Measurements from ENCODE around the gene ZAR1L. TPM values are rescaled to one million over a fixed set of nuclear protein-coding genes. Genes with fewer than 3 reads are reported as not detected.
"Not testable (repeated sequence)": the region's sequence is repeated elsewhere in the genome, so short reads cannot be mapped to it uniquely, and the experiment has no call there.

Gene ZAR1L, protein sequence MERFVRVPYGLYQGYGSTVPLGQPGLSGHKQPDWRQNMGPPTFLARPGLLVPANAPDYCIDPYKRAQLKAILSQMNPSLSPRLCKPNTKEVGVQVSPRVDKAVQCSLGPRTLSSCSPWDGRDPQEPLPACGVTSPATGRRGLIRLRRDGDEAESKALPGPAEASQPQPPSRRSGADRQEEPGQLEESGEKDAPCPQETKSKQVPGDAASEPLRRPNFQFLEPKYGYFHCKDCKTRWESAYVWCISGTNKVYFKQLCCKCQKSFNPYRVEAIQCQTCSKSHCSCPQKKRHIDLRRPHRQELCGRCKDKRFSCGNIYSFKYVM
- not detected for total RNA-seq

- Mint-ChIP-seq H3K27ac (peak within 1 kb of the TSS; percentile 100), H3K4me3 (peak within 1 kb of the TSS; percentile 93), H3K4me1 (peaks cover 42% of the 10 kb centered on the region), H3K27me3 (no peaks in the 10 kb centered on the region), H3K9me3 (ENCODE audit: low read depth) (no peaks in the 10 kb centered on the region), H3K36me3 (peaks cover 26% of the 10 kb centered on the region)
- CTCF ChIA-PET, result interaction anchor here (0.7 to 2.4 kb wide), 13 partner anchors 9 to 1503 kb away, joined by 3 to 9 read pairs (median 4); partner anchors contain the start of genes PDS5B and RFC3
- DNase-seq (peak; percentile 95), ATAC-seq (peak; percentile 95)
These were observed at the start of gene ZAR1L, which contains the start of gene BRCA2 for GRCh38 chr13:32315238-32316027. Gene ZAR1L, minus strand, starts transcription at chr13:32315363. Its CDS starts 3,438 bp downstream, at chr13:32311925. Gene BRCA2, plus strand, starts transcription at chr13:32315508. Its CDS starts 953 bp downstream, at chr13:32316461.

- H3K4me3 Mint-ChIP-seq, result no peak overlapping the region
These were observed 47.4 kb upstream of the ZAR1L start for GRCh38 chr13:32362574-32362973.

DNA sequence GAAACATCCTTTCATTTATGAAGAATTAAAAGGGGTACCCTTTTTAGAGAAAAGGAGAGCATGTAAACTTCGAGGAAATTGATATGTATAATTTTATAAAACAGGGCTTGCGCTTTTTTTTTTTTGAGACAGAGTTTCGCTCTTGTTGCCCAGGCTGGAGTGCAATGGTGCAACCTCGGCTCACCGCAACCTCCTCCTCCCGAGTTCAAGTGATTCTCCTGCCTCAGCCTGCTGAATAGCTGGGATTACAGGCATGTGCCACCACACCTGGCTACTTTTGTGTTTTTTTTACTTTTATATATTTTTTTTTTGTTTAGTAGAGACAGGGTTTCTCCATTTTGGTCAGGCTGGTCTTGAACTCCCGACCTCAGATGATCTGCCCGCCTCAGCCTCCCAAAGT, 40.8 kb upstream of the ZAR1L start:
- H3K4me1 Mint-ChIP-seq; H3K27me3 Mint-ChIP-seq; CTCF ChIA-PET; H3K9me3 Mint-ChIP-seq (ENCODE audit: low read depth); H3K27ac Mint-ChIP-seq; DNase-seq; H3K4me3 Mint-ChIP-seq; ATAC-seq: not testable (repeated sequence)
- H3K36me3 Mint-ChIP-seq, result peaks cover 29% of the 10 kb centered on the region

More at GRCh38 chr13:32362574-32362973, 47.4 kb upstream of the ZAR1L start:
- CTCF ChIA-PET, result no interaction called here
- DNase-seq (no peak), ATAC-seq (no peak)
- H3K27ac Mint-ChIP-seq, result no peak overlapping the region
- H3K36me3 Mint-ChIP-seq, result peaks cover 39% of the 10 kb centered on the region
- no peaks in the 10 kb centered on the region for H3K9me3 Mint-ChIP-seq (ENCODE audit: low read depth)
- no peaks in the 10 kb centered on the region for H3K4me1 Mint-ChIP-seq
- H3K27me3 Mint-ChIP-seq, result no peaks in the 10 kb centered on the region

GRCh38 chr13:32354040-32354439, 38.9 kb upstream of the ZAR1L start:
- no peak for DNase-seq
- no peaks in the 10 kb centered on the region for H3K9me3 Mint-ChIP-seq (ENCODE audit: low read depth)
- H3K27ac Mint-ChIP-seq, result no peak overlapping the region
- no peak for ATAC-seq
- CTCF ChIA-PET, result no interaction called here
- H3K27me3 Mint-ChIP-seq, result no peaks in the 10 kb centered on the region
- no peak overlapping the region for H3K4me3 Mint-ChIP-seq
- H3K4me1 Mint-ChIP-seq, result peaks cover 19% of the 10 kb centered on the region
- H3K36me3 Mint-ChIP-seq, result peaks cover 35% of the 10 kb centered on the region

GRCh38 chr13:32350839-32351441, 35.8 kb upstream of the ZAR1L start:
- CTCF ChIA-PET, result interaction anchor here (0.7 kb wide), 1 partner anchor 30 kb away, joined by 4 read pairs; no protein-coding TSS in a partner anchor
- DNase-seq (peak; percentile 60), ATAC-seq (peak; percentile 45)
- Mint-ChIP-seq H3K27ac (peak overlapping the region; percentile 41), H3K36me3 (peaks cover 42% of the 10 kb centered on the region), H3K4me1 (peaks cover 31% of the 10 kb centered on the region)
- not testable (repeated sequence) for H3K4me3 Mint-ChIP-seq; H3K27me3 Mint-ChIP-seq; H3K9me3 Mint-ChIP-seq (ENCODE audit: low read depth)

DNA sequence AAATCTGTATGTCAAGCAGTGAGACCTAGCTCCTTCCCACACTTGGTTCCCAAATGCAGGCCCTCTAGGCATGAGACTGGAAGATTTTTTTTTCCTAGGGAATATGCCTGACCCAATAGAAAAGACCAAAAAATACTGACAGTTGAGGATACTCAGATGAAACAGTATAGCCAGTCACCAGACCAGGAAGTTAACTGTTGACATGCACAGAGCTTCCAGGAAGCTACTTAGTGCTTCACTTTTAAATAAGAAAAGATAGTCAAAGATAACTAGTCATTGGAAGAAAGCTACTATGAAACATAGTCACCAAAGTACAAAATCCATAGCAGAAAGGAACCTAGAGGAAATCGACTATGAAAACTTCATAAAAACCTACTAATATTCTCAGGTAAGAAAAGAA, 32.5 kb upstream of the ZAR1L start:
- Mint-ChIP-seq H3K4me3 (no peak overlapping the region), H3K36me3 (peaks cover 49% of the 10 kb centered on the region), H3K9me3 (ENCODE audit: low read depth) (no peaks in the 10 kb centered on the region), H3K4me1 (peaks cover 31% of the 10 kb centered on the region), H3K27ac (peak overlapping the region; percentile 21), H3K27me3 (no peaks in the 10 kb centered on the region)
- CTCF ChIA-PET, result interaction anchor here (1.0 kb wide), 1 partner anchor 12 kb away, joined by 3 read pairs; no protein-coding TSS in a partner anchor
- DNase-seq (no peak), ATAC-seq (no peak)

DNA sequence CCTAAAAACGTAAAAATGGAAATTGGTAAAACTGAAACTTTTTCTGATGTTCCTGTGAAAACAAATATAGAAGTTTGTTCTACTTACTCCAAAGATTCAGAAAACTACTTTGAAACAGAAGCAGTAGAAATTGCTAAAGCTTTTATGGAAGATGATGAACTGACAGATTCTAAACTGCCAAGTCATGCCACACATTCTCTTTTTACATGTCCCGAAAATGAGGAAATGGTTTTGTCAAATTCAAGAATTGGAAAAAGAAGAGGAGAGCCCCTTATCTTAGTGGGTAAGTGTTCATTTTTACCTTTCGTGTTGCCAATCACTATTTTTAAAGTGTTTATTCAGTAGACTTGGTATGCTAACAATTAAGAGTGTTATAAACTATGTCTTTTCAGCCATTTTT, 25.8 kb upstream of the ZAR1L start:
- no peak for ATAC-seq
- Mint-ChIP-seq H3K27me3 (no peaks in the 10 kb centered on the region), H3K9me3 (ENCODE audit: low read depth) (peaks cover 2% of the 10 kb centered on the region), H3K4me1 (no peaks in the 10 kb centered on the region), H3K36me3 (peaks cover 45% of the 10 kb centered on the region), H3K27ac (no peak overlapping the region), H3K4me3 (no peak overlapping the region)
- no peak for DNase-seq
- CTCF ChIA-PET, result no interaction called here

DNA sequence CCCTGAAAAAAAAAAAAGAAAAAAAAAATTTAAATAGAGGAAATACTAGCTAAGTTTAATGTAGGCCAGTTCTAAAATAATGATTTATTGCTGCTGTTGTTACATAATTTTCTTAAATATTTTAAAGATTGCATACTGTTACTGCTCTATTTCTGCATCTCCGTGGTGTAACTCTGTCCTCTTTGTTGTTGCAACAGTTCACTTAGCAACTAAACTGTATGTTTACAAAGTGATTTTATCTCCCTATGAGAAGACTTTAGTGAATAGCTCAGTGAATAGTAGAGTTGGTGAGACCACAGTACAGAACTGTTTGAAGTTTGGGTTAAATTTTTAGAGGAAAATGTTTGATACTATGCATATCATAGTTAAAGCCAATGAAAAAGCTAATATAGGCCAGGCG, 19.5 kb upstream of the ZAR1L start:
- Mint-ChIP-seq H3K36me3 (peaks cover 79% of the 10 kb centered on the region), H3K9me3 (ENCODE audit: low read depth) (peaks cover 2% of the 10 kb centered on the region), H3K4me1 (peaks cover 5% of the 10 kb centered on the region), H3K27ac (no peak overlapping the region), H3K27me3 (no peaks in the 10 kb centered on the region), H3K4me3 (no peak overlapping the region)
- DNase-seq (no peak), ATAC-seq (no peak)
- CTCF ChIA-PET, result interaction anchor here (1.3 kb wide), 1 partner anchor 13 kb away, joined by 3 read pairs; no protein-coding TSS in a partner anchor

DNA sequence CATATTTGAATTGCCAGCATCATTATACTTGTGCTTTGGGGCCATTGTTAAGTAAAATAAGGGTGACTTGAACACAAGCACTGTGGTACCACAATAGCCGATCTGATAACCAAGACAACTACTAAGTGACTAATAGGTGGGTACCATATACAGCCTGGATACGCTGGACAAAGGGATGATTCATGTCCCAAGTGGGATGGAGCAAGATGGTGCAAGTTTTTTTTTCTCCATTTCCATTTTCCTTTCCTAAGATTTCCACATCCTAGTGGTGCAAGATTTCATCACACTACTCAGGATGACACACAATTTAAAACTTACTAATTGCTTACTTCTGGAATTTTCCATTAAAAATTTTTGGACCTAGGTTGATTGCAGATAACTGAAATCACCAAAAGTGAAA, 15.3 kb upstream of the ZAR1L start:
- H3K27ac Mint-ChIP-seq, result no peak overlapping the region
- ATAC-seq (no peak), DNase-seq (no peak)
- CTCF ChIA-PET, result no interaction called here
- no peaks in the 10 kb centered on the region for H3K9me3 Mint-ChIP-seq (ENCODE audit: low read depth)
- no peaks in the 10 kb centered on the region for H3K27me3 Mint-ChIP-seq
- peaks cover 7% of the 10 kb centered on the region for H3K4me1 Mint-ChIP-seq
- H3K36me3 Mint-ChIP-seq, result peaks cover 63% of the 10 kb centered on the region
- no peak overlapping the region for H3K4me3 Mint-ChIP-seq

DNA sequence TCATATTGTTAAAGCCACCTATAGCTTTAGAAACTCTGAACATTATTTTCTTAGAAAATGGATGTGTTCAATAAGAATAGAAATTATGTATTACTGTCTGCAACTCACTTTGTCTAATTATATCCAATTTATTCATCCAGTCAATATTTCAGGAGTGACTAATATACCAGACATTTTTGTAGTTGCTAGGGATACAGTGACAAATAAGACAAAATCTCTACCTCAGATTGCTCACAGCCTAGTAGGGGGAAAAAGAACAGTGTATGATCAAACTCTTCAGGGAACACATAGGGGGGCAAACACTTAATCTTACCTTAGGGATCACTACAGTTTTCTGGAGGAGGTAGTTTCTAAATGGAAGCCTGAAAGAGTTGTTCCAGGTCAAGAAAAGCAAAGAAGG, 8.7 kb upstream of the ZAR1L start:
- CTCF ChIA-PET, result no interaction called here
- H3K27me3 Mint-ChIP-seq, result no peaks in the 10 kb centered on the region
- no peak for ATAC-seq
- no peak for DNase-seq
- H3K9me3 Mint-ChIP-seq (ENCODE audit: low read depth), result no peaks in the 10 kb centered on the region
- H3K4me3 Mint-ChIP-seq, result no peak overlapping the region
- H3K4me1 Mint-ChIP-seq, result peaks cover 26% of the 10 kb centered on the region
- no peak overlapping the region for H3K27ac Mint-ChIP-seq
- H3K36me3 Mint-ChIP-seq, result peaks cover 61% of the 10 kb centered on the region

- Mint-ChIP-seq H3K36me3 (peaks cover 54% of the 10 kb centered on the region), H3K9me3 (ENCODE audit: low read depth) (no peaks in the 10 kb centered on the region), H3K27ac (no peak overlapping the region), H3K27me3 (no peaks in the 10 kb centered on the region), H3K4me3 (no peak overlapping the region), H3K4me1 (peaks cover 40% of the 10 kb centered on the region)
- ATAC-seq, result no peak
- DNase-seq, result no peak
- CTCF ChIA-PET, result no interaction called here
These were observed 5.4 kb upstream of the ZAR1L start for GRCh38 chr13:32320528-32320927.

DNA sequence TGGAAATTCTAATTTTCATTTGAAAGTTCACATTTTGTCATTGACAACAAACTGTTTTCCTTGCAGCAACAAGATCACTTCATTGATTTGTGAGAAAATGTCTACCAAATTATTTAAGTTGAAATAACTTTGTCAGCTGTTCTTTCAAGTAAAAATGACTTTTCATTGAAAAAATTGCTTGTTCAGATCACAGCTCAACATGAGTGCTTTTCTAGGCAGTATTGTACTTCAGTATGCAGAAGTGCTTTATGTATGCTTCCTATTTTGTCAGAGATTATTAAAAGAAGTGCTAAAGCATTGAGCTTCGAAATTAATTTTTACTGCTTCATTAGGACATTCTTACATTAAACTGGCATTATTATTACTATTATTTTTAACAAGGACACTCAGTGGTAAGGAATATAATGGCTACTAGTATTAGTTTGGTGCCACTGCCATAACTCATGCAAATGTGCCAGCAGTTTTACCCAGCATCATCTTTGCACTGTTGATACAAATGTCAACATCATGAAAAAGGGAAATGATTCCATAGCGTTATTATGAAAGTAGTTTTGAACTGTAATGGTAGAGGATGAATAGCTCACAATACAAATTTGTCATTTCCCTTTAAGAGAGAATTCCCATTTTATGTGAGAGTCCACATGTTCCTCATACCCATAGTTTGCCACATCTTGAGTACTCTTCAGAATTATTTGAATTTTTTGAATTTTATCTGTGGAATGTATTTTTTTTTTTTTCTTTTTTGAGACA, 2.7 kb upstream of the ZAR1L start:
- Mint-ChIP-seq H3K4me3 (no peak overlapping the region), H3K9me3 (ENCODE audit: low read depth) (no peaks in the 10 kb centered on the region), H3K36me3 (peaks cover 43% of the 10 kb centered on the region), H3K27me3 (no peaks in the 10 kb centered on the region), H3K4me1 (peaks cover 48% of the 10 kb centered on the region), H3K27ac (no peak overlapping the region)
- CTCF ChIA-PET, result interaction anchor here (0.9 to 2.3 kb wide), 3 partner anchors 12 to 264 kb away, joined by 3 to 5 read pairs (median 5); no protein-coding TSS in a partner anchor
- ATAC-seq (no peak), DNase-seq (no peak)

DNA sequence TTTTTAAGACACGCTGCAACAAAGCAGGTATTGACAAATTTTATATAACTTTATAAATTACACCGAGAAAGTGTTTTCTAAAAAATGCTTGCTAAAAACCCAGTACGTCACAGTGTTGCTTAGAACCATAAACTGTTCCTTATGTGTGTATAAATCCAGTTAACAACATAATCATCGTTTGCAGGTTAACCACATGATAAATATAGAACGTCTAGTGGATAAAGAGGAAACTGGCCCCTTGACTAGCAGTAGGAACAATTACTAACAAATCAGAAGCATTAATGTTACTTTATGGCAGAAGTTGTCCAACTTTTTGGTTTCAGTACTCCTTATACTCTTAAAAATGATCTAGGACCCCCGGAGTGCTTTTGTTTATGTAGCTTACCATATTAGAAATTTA, 1.3 kb upstream of the ZAR1L start:
- Mint-ChIP-seq H3K9me3 (ENCODE audit: low read depth) (no peaks in the 10 kb centered on the region), H3K4me1 (peaks cover 48% of the 10 kb centered on the region), H3K27me3 (no peaks in the 10 kb centered on the region), H3K4me3 (peak overlapping the region; percentile 93), H3K27ac (peak overlapping the region; percentile 100), H3K36me3 (peaks cover 32% of the 10 kb centered on the region)
- no peak for ATAC-seq
- no peak for DNase-seq
- CTCF ChIA-PET, result interaction anchor here (1.4 to 2.4 kb wide), 3 partner anchors 10 to 265 kb away, joined by 3 to 9 read pairs (median 8); no protein-coding TSS in a partner anchor

Data from activated CD8-positive, alpha-beta memory T cell treated with anti-CD3 and anti-CD28 coated beads, Interleukin-2, amount 10 ng/mL, durations not matched to agents 7 days and 5 days (primary cell).